ENCODE results near the gene SYTL2. TPM values are rescaled to one million over a fixed set of nuclear protein-coding genes. Genes with fewer than 3 reads are reported as not detected.
"Not testable (repeated sequence)": the region's sequence is repeated elsewhere in the genome, so short reads cannot be mapped to it uniquely, and the experiment has no call there.

Gene SYTL2
- total RNA-seq, 2 experiments from 2014 or later: 8.1 to 9.3 TPM

DNA sequence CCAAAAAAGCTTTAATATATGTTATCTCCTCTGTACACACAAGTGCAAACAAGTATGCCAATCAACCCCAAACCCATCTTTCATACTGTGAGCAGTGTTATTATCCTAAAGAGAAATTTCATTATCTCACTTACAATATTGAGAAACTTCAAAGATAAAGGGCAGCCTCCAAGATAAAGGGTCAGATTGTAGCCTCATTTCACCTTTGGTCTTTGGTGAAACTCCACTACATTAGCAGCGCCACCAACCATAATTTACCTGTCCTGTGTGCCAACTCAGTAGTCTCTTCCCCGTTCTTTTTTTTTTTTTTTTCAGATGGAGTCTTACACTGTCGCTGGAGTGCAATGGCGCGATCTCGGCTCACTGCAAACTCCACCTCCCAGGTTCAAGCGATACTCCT, 9.4 kb downstream of the SYTL2 start:
- CTCF ChIA-PET: no interaction called here
- POLR2A ChIA-PET: no interaction called here

DNA sequence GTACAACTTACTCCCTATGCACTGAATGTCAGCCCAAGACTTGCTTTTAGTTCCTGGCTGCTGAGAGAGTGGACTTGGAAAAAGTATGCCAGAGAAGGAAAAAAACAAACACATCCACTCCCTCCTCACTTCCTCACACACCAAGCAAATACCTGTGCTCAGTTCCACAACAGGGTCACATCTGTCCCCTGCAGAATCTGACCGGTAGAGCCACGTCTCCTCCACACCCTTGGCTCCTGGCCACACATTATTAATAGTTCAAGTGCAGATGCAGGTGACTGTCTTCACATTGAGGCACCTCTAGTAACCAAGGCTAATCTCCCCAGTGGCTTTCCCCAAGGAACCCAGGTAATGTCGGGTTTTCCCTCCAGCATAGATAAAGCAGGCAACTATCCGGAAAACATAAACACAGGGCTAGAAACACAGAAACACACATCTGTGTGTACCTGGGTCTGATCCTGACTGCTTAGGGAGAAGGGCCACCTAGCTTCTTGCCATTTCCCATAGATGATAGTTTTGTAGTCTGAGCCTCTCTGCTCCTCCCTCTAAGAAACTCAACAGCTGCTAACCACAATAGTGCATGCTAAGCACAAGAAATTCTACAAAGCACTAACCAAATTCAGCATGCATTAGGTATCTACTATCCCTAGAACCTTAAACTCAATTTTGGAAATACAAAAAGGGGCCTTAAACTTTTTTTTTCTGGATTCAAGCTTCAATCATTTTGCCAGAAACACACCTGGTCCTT, 10.2 kb downstream of the SYTL2 start:
- CTCF ChIA-PET: no interaction called here
- POLR2A ChIA-PET: no interaction called here

DNA sequence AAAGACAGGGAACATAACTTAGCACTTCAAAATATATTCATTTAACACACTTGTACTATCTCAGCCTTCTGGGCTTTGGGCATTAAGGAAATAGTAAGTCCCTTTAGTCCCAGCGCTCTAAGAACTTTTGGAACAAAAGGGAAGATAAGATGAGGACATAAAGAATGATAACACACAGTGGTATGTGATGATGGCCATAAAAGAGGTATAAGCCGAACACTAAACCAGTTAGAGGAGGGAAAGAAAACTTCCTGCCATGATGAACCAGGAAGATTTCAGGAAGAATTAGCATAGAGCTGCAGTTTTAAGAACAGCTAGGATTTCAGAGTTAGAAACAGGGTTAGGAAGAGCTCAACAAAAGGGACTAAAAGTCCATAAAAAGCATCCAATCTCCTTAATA, 11.8 kb downstream of the SYTL2 start:
- ChIA-PET CTCF (no interaction called here), POLR2A (no interaction called here)

DNA sequence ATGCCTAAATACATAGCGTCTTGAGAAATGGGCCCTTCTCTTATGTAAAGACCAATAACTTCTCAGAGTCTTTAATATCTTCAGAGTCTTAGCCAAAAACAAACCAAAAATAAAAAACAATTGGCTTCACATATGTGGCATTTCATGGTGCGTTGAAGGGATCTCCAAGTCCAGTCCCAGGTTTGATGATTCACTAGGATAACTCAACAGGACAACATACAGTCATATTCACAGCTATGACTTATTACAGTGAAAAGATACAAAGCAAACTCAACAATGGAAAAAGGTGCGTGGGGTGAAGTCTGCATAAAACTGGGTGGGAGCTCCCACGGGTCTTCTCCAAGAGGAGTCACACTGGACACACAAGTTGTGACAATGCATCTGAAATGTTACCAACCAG, 12.6 kb downstream of the SYTL2 start:
- POLR2A ChIA-PET: no interaction called here
- CTCF ChIA-PET: no interaction called here

DNA sequence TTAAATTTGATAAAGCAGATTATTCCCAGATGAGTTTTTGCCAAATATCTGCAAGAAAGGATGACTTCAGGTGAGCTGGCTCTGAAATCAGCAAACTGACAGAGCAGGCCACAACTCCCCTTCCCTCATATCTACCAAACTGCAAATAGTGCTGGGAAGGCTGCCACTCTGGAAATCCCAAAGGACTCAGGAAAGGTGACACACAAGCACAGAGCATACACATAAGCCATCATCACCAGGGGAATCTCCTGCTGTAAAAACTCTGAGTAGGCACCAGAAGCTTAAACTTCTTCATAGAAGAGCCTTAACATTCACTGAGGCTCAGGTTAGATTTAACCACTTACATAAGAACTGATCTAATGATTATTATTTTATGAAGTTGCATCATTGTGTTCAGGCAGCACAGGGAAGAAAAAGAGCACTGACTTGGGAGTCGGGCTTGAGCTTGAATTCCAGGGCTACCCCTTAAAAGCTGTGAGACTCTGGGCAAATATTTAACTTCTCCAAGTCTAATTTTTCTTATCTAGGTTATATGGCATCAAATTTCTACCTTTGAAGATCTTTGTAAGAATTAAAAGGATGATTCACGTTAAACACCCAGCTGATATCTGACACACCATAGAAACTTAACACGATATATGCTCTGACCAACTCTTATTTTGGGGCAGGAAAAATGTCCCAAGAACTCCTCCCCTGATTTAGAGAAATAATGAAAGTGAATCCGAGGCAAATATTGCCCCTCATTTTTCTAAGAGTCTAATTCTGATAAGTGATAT, 15.0 kb downstream of the SYTL2 start:
- ChIA-PET POLR2A (no interaction called here), CTCF (no interaction called here)

DNA sequence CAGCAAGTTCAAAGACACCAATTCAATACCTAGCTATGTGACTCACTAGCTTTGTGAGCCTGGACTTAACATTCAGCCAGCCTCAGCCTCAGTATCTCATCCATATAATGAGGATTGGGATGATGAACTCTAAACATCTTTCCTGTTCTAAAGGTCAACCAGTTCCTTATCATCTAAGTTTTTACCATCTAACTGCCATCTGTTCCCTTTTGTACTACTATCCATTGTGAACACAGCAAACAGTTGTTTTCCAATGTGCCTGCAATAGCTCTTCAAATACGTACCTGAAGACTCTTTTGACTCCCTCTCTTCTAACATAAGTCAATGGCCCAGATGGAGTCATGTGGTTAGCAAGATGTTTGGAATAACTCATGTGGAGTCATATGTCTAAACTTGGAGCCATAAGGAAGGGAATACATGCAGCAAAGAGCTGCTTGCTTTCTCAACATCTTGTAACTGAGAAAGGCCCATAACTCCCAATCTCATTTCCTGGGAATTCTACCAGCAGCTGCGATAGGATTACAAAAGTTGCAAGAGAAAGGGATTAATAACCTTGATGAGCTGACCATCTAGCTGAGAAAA, 19.4 kb downstream of the SYTL2 start:
- CTCF ChIA-PET: no interaction called here
- POLR2A ChIA-PET: no interaction called here

DNA sequence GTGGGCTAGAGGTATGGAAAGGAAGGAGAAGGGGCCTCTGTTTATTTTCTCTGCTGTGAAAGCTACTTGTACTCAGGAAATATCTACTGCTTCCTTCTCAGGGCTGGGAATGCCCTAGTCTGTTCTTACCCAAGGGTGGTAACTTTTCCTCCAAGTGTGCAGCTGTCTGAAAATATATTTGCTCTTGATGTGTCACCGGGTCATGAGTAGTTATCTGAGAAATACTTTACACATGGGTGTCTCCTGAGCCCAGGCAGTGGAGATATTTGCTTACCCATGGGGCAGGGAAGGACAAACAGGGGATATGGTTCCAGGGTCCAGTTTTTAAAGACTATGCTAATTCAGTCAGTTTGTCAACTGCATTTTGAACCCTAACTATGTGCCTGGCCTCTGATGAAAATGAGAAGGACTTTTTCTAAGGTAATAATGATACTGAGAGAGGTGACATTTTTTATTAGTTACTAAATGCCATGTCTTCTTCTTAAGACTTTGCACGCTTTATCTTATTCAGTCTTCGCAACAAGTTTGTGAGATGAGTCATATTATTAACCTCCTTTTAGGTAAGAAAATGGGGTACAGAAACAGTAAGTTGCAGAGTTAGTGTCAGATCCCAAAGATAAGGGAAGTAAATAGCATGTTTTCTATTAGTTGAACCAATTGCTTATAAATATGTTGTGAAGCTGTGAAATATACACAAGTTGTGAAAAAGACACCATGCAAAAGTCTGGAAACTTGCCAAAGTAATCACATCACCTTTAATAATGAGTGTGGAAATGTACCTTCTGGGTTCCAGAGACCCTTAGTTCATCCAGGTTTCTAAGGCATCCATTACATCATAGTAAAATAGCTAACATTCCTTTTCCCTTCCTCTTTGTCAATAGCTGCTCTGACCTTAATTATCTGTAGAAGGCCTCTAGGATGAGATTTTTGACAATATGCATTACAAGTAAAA, 22.9 kb downstream of the SYTL2 start:
- CTCF ChIA-PET: no interaction called here

DNA sequence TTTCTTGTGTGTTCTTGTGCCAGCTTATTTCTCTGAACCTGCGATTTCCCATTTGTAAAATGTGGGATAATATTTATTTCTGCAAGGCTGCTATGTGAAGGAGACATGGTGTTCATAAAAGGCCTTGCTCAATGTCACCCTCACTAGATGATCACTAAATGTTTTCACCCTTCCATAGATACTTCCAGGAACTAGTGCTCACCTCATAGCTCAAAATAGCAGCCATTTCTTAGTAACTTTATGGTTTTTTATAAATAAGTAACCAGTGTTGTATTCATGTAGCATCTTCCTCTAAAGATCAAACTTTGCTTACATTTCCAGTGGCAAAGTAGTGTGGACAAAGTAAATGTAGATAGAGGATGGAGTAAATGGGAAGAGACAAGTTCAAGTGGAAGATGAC, 23.8 kb downstream of the SYTL2 start:
- ChIA-PET CTCF (no interaction called here), POLR2A (interaction anchor here (0.6 kb wide), 1 partner anchor 498 kb away, joined by 3 read pairs; no protein-coding TSS in a partner anchor)

More for the DNA sequence above, 22.9 kb downstream of the SYTL2 start:
- POLR2A ChIA-PET: no interaction called here

DNA sequence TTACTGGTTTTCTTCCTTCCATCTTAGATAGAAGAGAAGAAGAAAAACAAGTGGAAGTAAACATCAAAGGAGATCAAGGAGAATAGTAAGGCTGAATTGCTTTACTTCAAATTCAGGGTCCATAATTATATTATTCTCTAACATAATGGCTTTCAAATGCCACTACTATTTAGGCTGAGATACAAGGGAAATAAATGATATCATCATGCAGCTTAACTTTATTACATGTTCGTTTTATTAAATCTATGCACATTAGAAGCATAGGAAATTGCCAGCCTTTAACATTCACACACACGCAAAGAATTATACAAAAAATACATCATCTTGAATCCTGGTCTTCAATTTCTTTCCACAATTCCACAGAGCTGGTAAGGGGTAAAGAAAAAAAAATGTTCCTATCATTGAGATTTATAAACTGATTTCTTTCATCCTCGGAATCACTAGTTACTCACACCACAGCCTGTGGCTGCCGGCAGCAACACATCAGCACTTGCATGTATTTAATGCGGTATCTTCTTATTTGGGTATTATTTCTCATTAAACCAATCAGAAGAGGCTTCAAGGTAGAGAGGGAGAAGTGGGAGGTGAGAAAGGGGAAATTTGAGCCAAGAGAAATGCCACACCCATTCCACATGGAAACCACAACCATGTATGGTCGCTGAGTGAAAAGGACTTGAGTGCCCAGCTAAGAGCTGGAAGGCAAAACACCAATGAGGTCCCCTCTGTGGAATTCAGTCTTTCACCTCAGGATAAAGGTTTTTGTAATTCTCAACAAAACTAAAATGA, 26.3 kb downstream of the SYTL2 start:
- ChIA-PET POLR2A (no interaction called here), CTCF (no interaction called here)

DNA sequence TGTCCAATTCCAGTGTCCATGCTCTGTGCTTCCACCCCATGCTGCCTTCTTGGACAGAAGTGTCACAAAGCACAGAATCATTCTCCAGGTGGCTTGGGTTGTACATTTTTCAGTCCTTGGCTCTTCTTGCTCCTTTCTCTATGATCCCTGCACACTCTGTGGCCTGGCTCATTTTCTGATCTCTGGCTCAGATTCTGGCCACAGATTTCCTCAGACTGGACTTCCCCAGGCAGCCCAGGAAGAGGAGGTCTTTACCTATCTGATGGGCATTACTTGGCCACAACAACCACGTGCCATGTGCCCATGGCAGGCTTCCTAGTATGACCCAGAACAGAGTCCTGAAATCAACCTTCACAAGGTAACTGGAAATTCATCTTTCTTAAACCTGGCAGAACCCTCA, 27.2 kb downstream of the SYTL2 start:
- POLR2A ChIA-PET: no interaction called here
- CTCF ChIA-PET: no interaction called here

DNA sequence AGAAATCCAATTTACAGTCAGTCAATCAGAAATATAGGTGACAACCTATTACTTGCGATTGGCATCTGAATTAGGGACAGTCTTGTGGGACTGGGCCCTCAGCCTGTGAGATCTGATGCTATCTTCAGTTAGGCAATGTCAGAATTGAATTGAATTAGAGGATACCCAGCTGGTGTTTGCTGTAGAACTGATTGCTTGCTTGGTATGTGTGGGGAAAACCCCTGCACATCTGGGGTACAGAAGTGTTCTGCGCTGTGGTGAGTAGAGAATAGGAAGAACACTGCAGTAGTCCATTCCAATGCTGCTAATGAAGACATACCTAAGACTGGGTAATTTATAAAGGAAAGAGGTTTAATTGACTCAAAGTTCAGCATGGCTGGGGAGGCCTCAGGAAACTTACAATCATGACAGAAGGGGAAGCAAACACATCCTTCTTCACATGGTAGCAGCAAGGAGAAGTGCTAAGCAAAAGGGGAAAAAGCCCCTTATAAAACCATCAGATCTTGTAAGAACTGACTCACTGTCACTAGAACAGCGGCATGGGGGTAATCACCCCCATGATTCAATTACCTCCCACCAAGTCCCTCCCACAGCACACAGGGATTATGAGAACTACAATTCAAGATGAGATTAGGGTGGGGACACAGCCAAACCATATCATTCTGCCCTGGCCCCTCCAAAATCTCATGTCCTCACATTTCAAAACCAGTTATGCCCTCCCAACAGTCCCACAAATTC, 30.0 kb downstream of the SYTL2 start:
- POLR2A ChIA-PET, CTCF ChIA-PET: not testable (repeated sequence)

DNA sequence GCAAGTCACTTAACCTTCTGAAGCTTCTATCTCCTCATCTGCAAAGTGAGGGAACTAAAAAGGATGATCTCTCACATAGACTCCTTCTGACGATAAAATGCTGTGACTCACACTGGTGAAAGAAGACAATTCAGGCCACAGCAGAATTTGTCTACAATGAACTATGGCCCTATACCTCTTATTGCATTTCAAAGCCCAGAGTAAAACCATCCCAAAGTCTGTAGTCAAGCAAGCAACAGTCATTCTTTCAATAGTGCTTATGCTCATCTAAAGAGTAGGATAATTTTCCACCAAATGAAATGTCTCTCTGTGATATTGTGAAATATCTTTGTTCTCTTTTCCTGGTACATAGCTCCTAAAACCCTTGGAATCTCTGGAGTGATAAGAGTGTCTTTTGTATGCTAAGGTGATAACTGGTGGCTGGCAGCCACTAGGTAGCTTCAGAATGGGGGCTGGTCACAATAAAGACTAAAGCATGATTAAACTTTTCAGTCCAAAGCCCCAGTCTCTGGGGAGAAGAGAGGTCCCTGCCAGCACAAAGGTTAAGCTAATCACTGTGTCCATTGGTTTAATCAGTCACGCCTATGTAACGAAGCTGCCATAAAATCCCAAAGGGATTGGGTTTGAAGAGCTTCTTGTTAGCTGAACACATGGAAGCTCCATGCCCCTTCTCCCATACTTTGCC, 30.8 kb downstream of the SYTL2 start:
- ChIA-PET CTCF (no interaction called here), POLR2A (no interaction called here)

DNA sequence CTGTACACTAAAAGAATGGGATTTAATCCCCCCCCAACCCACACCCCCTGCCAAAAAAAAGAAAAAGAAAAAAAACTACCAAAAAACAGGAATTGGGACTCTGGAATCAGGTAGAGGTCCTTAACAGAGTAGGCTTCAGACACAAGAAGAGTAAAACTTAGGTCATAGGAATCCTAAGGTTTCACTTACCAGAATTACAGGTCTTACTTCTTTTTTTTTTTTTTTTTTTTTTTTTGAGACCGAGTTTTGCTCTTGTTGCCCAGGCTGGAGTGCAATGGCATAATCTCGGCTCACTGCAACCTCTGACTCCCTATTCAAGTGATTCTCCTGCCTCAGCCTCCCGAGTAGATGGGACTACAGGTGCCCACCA, 33.4 kb downstream of the SYTL2 start:
- POLR2A ChIA-PET, CTCF ChIA-PET: not testable (repeated sequence)

DNA sequence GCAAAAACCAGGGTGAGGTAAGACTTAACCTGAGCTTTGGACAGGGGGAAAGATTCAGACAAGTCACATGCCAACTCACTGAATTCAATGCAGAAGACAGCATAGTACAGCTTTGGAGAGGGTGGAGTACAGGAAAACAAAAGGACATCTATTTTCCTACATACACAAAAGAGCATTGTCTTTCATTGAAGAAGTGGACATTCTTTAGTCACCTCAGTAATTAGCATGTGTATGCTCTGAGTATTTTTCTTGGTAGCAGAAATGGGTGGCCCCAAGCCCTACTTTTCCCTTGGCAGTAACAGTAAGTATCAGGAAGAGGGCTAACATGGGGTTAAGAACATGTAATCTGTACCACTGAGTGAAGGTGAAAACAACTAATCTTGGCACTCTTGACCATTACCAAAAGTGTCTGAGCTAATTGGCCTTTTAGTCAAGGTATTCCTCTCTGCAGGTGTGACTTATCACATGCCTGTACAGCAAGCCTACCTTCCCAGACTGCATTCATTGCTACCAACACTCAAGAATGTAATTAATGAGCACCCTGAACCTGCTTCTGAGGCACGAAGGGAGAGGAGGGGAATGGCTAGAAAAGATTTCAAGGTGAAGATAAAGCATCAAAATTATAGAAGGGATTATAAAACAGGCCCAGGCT, 33.9 kb downstream of the SYTL2 start:
- ChIA-PET POLR2A (no interaction called here), CTCF (no interaction called here)

DNA sequence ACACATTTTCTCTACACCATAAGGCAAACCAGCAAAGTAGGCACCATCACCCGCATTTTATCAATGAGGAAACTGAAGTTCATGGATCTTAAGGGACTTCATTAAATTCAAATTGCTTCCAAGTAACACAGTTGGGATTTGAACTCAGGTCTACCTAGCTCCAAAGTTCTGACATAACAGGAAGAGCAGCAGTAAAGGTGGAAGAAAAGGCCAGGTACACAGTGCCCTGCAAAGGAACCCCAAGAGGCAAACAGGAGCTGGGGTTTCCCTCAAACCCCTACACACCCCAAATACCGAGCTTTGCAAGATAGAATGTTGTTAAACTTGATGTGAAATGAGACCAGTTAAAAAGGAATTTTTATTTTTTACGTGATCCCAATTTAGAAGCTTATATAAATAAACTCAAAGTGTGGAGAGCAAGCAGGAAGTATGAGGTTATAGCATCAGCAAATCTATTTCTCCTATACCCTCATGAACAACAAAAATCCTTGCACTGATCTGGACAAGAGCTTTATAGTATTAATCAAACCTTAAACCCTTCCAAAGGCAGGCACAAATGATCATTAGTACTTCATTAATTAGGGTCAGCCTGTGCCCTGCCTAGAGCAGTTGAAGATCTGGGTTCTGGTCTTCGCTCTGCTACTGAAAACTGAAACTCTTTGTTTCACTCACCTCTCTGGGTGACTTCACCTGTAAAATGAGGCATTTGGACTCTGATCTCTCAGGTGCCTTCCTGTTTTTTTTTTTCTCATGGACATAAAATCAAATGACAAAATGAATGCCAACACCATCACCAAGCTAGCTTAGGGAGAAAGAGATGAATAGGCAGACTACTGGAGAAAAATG, 36.5 kb downstream of the SYTL2 start:
- CTCF ChIA-PET: no interaction called here

DNA sequence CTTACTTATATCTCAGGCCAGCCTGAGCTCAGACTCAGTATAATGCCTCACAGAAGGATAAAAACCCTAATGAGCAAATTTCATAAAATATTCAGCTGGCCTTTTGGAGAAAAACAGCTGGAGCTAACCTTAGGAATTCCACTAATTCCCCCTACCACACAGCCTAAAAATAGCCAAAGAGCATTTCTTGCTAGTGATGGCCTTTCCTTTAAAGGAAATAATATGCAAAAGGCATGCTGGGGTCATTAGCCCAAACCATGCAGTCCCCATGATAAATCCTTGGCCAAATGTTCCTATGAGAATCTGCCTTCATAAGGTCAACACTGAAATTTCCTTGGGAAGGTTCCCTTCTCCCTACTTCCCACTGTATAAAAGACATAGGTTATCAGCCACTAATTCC, 38.2 kb downstream of the SYTL2 start:
- ChIA-PET POLR2A (no interaction called here), CTCF (no interaction called here)

More for the DNA sequence above, 36.5 kb downstream of the SYTL2 start:
- POLR2A ChIA-PET: no interaction called here

DNA sequence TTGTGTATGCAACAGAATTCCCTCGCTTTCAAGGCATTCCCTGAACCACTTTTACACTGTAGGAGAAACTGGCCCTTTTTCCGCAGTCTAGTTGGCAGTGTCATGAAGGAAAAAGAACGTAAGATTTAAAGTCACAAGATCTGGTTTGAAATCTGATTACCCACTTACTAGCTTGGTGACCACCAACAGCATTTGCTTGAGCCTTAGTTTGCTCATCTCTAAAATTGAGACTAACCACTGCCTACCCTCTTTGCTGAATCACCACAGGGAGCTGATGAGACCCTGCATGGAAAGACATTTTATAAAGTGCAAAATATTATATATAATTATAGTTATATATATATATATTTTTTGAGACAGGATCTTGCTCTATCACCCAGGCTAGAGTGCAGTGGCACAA, 39.4 kb downstream of the SYTL2 start:
- ChIA-PET CTCF (no interaction called here), POLR2A (no interaction called here)

All from activated CD8-positive, alpha-beta memory T cell treated with anti-CD3 and anti-CD28 coated beads for 36 hours (primary cell).